Lung (tissue), 12 donors: ENCODE measurements around the gene SPOCD1. TPM values are rescaled to one million over a fixed set of nuclear protein-coding genes. Genes with fewer than 3 reads are reported as not detected.

ENCODE experiments used
- ATAC-seq: fragments of 200-7000 bp; cut with Tn5 transposase; one replicate; pipeline ENCODE4 v1.9.1; 2020; ENCODE audit warnings: moderate number of reproducible peaks; ENCODE audit not compliant: insufficient read depth, low FRiP score
- DNase-seq, 3 donors: peaks; one replicate each; pipeline ENCODE4 v3.0.0-alpha.2; 2013 to 2017
- H3K27ac ChIP-seq, 2 donors: one replicate each; pipeline ENCODE4 v1.5.1; 2013; ENCODE audit warnings: mild to moderate bottlenecking in 2 of 2, moderate library complexity in 2 of 2, control low read depth in 1 of 2, inconsistent platforms in 1 of 2, low read depth in 1 of 2, low read length in 1 of 2
- H3K27me3 ChIP-seq, 3 donors: one replicate each; pipeline ENCODE4 v1.5.1; 2013; ENCODE audit warnings: low read length in 2 of 3; ENCODE audit not compliant: control insufficient read depth in 3 of 3, insufficient read depth in 3 of 3
- H3K36me3 ChIP-seq, 4 donors: one replicate each; pipeline ENCODE4 v1.5.1; 2013; ENCODE audit warnings: low read length in 4 of 4, mild to moderate bottlenecking in 1 of 4, moderate library complexity in 1 of 4; ENCODE audit not compliant: control insufficient read depth in 4 of 4, insufficient read depth in 4 of 4
- H3K4me1 ChIP-seq, 5 donors: one replicate each; pipeline ENCODE4 v1.5.1; 2013; ENCODE audit warnings: low read length in 5 of 5, mild to moderate bottlenecking in 2 of 5, moderate library complexity in 1 of 5; ENCODE audit not compliant: control insufficient read depth in 5 of 5, insufficient read depth in 5 of 5
- H3K4me3 ChIP-seq: one replicate; pipeline ENCODE4 v1.5.1; 2013; ENCODE audit warnings: mild to moderate bottlenecking, control low read depth, moderate library complexity
- H3K9ac ChIP-seq, 2 donors: one replicate each; pipeline ENCODE4 v1.5.1; 2013; ENCODE audit warnings: low read length in 2 of 2, control low read depth in 1 of 2; ENCODE audit not compliant: insufficient read depth in 1 of 2
- H3K9me3 ChIP-seq, 4 donors: one replicate each; pipeline ENCODE4 v1.5.1; 2013; ENCODE audit warnings: low read length in 3 of 4, mild to moderate bottlenecking in 1 of 4, moderate library complexity in 1 of 4; ENCODE audit not compliant: control insufficient read depth in 4 of 4, insufficient read depth in 3 of 4
- CTCF ChIP-seq: IDR thresholded peaks from 2 replicates; pipeline ENCODE4 v1.5.1; 2012; ENCODE audit warnings: mild to moderate bottlenecking; ENCODE audit errors: control extremely low read depth, extremely low read depth
- WGBS, 2 donors: extraction: QIAGEN DNeasy Blood & Tissue Kit; methylation state at CpG; one replicate each; pipeline ENCODE4 v1.1.7; 2013; 5-methylcytosine and 5-hydroxymethylcytosine counted together
- polyA plus RNA-seq, 2 donors: library from polyadenylated mRNA; stranded (reverse); fragments of 200-250 nt; gene quantifications; one replicate each; pipeline ENCODE4 v1.2.1, GENCODE V29; 2013
- total RNA-seq, 2 donors: library from RNA; depleted of rRNA in 1 of 2; stranded (reverse); fragments of >200 nt in 1 of 2; gene quantifications; one replicate each; pipeline ENCODE4 v1.2.1, GENCODE V29; 2014 to 2021
- donor health status: control.
- donor health status: control.
- donor health status: Bipolar disorder and iron deficiency.
- donor health status: healthy.
- donor health status: DM: yes; HTN: yes; CAD: no.

Gene SPOCD1
- total and polyA plus RNA-seq, 4 donors = 0.51 to 15.7 (median 8.4) TPM

DNA sequence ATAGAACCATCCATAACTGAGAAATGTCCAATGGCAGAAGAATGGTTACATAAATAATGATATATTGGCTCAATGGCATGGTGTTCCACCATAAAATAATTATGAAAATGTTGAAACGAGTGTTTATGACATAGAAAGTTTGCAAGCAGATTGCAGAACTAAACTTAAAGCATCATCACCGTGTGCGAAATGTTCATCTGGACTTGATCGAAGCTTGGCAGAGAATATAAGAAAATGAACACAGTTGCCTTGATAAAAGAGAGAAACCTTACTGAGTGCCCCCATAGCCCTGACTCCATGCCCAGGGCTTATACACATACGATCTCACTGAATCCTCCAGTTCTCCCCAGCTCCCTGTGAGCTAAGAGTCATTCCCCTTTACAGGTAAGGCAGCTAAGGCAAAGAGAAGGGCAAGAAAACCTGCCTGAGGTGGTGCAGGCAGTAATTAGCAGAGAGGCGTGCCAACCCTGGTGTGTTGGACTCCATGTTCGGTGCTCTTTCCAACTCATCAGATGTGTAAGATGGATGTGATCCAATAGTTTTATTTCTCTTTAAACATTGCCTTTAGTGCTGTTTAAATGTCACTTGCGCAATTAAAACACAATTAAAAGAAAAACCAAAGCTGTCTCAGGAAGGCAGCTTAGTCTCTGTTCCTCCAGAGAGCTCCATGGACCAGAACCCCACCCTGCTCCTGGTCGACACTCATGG lies 21.8 kb upstream of the SPOCD1 start:
- TF ChIP-seq CTCF = no peak
- 78 to 79% methylated on average over 9 of the region's 9 CpGs for WGBS, 2 donors
- H3K27ac ChIP-seq = no peak overlapping the region
- H3K36me3 ChIP-seq = no peaks in the 10 kb centered on the region
- DNase-seq = no peak
- no peak overlapping the region for H3K9ac ChIP-seq
- H3K27me3 ChIP-seq = no peaks in the 10 kb centered on the region
- no peak overlapping the region for H3K4me3 ChIP-seq
- H3K4me1 ChIP-seq = no peaks in the 10 kb centered on the region
- no peaks in the 10 kb centered on the region for H3K9me3 ChIP-seq
- ATAC-seq = no peak

DNA sequence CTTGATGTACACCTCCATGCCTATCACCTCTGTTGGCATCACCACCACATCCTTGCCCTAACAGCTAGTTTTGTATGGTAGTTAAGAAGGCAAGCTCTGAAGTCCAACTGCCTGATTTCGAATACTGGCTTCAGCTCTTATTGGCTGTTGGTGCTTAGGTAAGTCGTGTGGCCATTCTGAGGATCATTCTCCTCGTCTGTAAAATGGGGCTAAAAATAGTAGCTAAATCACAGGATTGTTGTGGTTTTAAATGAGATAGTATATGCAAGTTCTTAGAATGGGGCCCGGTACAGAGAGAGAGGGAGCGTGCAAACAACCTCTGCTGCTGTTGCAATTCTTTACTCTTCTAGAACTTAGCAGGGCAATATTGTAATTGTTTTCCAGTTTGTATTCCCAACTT lies 20.8 kb upstream of the SPOCD1 start:
- no peak overlapping the region for H3K4me3 ChIP-seq
- ATAC-seq (no peak), DNase-seq (no peak)
- H3K27me3 ChIP-seq = no peaks in the 10 kb centered on the region
- no peaks in the 10 kb centered on the region for H3K9me3 ChIP-seq
- no peaks in the 10 kb centered on the region for H3K36me3 ChIP-seq
- H3K9ac ChIP-seq = no peak overlapping the region
- 84 to 91% methylated on average over 5 of the region's 5 CpGs for WGBS, 2 donors
- H3K4me1 ChIP-seq = no peaks in the 10 kb centered on the region
- TF ChIP-seq CTCF = no peak
- H3K27ac ChIP-seq = no peak overlapping the region

- Histone ChIP-seq H3K27me3 (no peaks in the 10 kb centered on the region), H3K4me3 (no peak overlapping the region), H3K27ac (no peak overlapping the region), H3K36me3 (no peaks in the 10 kb centered on the region), H3K4me1 (no peaks in the 10 kb centered on the region), H3K9ac (no peak overlapping the region), H3K9me3 (no peaks in the 10 kb centered on the region)
- no peak for TF ChIP-seq CTCF
- DNase-seq (no peak), ATAC-seq (no peak)
- 85 to 93% methylated on average over 3 of the region's 3 CpGs for WGBS, 2 donors
Observed at GRCh38 chr1:31835415-31835814, 19.6 kb upstream of the SPOCD1 start.

GRCh38 chr1:31834501-31834900 lies 18.7 kb upstream of the SPOCD1 start:
- H3K9me3 ChIP-seq = no peaks in the 10 kb centered on the region
- no peak overlapping the region for H3K9ac ChIP-seq
- DNase-seq (no peak), ATAC-seq (no peak)
- H3K4me3 ChIP-seq = no peak overlapping the region
- no peaks in the 10 kb centered on the region for H3K4me1 ChIP-seq
- no peaks in the 10 kb centered on the region for H3K36me3 ChIP-seq
- WGBS, 2 donors = 85 to 87% methylated on average over 6 of the region's 6 CpGs
- no peak overlapping the region for H3K27ac ChIP-seq
- H3K27me3 ChIP-seq = no peaks in the 10 kb centered on the region
- no peak for TF ChIP-seq CTCF
